SK-N-SH treated with all-trans-retinoic acid at 6 μM for 48 hours (cell line): ENCODE measurements around the gene OBI1.

Experiments used
- ATAC-seq: fragments of 200-7000 bp; cut with Tn5 transposase; 3 replicates; pipeline ENCODE4 v1.9.1; 2020; ENCODE audit warnings: mild to moderate bottlenecking, moderate library complexity
- ARNTL ChIP-seq: fragments of 450-650 bp; formaldehyde crosslinking; IDR thresholded peaks from 2 replicates; pipeline ENCODE4 v1.5.0; 2020; ENCODE audit warnings: low read depth, mild to moderate bottlenecking, moderate library complexity, borderline replicate concordance
- BACH2 ChIP-seq: fragments of 250-450 bp; sonication (Bioruptor Pico); IDR thresholded peaks from 2 replicates; pipeline ENCODE4 v1.9.0; 2021; ENCODE audit warnings: mild to moderate bottlenecking, borderline replicate concordance
- CREB5 ChIP-seq: fragments of 250-450 bp; sonication (Bioruptor Pico); IDR thresholded peaks from 2 replicates; pipeline ENCODE4 v1.5.1; 2020; ENCODE audit warnings: low read depth, mild to moderate bottlenecking, moderate library complexity
- CSDC2 ChIP-seq: fragments of 250-450 bp; sonication (Bioruptor Pico); IDR thresholded peaks from 2 replicates; pipeline ENCODE4 v1.5.0; 2020; ENCODE audit warnings: mild to moderate bottlenecking, moderate library complexity
- ESRRG ChIP-seq: fragments of 250-450 bp; sonication (Bioruptor Pico); IDR thresholded peaks from 2 replicates; pipeline ENCODE4 v1.6.1; 2021; ENCODE audit warnings: mild to moderate bottlenecking
- GLIS3 ChIP-seq: fragments of 250-450 bp; sonication (Bioruptor Pico); IDR thresholded peaks from 2 replicates; pipeline ENCODE4 v1.5.0; 2020; ENCODE audit warnings: mild to moderate bottlenecking, moderate library complexity
- ISL1 ChIP-seq: fragments of 250-450 bp; sonication (Bioruptor Pico); IDR thresholded peaks from 2 replicates; pipeline ENCODE4 v2.1.2; 2022; ENCODE audit warnings: mild to moderate bottlenecking, moderate library complexity
- OSR1 ChIP-seq: fragments of 250-450 bp; sonication (Bioruptor Pico); IDR thresholded peaks from 2 replicates; pipeline ENCODE4 v1.8.0; 2022; ENCODE audit warnings: moderate library complexity, mild to moderate bottlenecking, inconsistent platforms
- PATZ1 ChIP-seq: fragments of 250-450 bp; sonication (Bioruptor Pico); IDR thresholded peaks from 2 replicates; pipeline ENCODE4 v1.8.0; 2020; ENCODE audit warnings: mild to moderate bottlenecking, moderate library complexity, borderline replicate concordance
- POU6F1 ChIP-seq: fragments of 250-450 bp; sonication (Bioruptor Pico); IDR thresholded peaks from 2 replicates; pipeline ENCODE4 v1.8.0; 2021; ENCODE audit warnings: low read depth, mild to moderate bottlenecking, moderate library complexity, borderline replicate concordance
- PPARA ChIP-seq: fragments of 250-450 bp; sonication (Bioruptor Pico); IDR thresholded peaks from 2 replicates; pipeline ENCODE4 v1.5.0; 2020; ENCODE audit warnings: mild to moderate bottlenecking, borderline replicate concordance
- RARB ChIP-seq: fragments of 250-450 bp; sonication (Bioruptor Pico); IDR thresholded peaks from 2 replicates; pipeline ENCODE4 v1.8.0; 2021; ENCODE audit warnings: mild to moderate bottlenecking, moderate library complexity
- SNAI2 ChIP-seq: fragments of 250-450 bp; sonication (Bioruptor Pico); IDR thresholded peaks from 2 replicates; pipeline ENCODE4 v1.5.0; 2020; ENCODE audit warnings: mild to moderate bottlenecking, moderate library complexity
- TCF4 ChIP-seq: fragments of 250-450 bp; sonication (Bioruptor Pico); IDR thresholded peaks from 2 replicates; pipeline ENCODE4 v1.8.0; 2021; ENCODE audit warnings: mild to moderate bottlenecking, moderate library complexity, borderline replicate concordance
- TOX ChIP-seq: fragments of 250-450 bp; sonication (Bioruptor Pico); IDR thresholded peaks from 2 replicates; pipeline ENCODE4 v1.8.0; 2021; ENCODE audit warnings: mild to moderate bottlenecking, moderate library complexity, borderline replicate concordance
- TSHZ2 ChIP-seq: fragments of 250-450 bp; sonication (Bioruptor Pico); IDR thresholded peaks from 2 replicates; pipeline ENCODE4 v1.5.0; 2020; ENCODE audit warnings: mild to moderate bottlenecking, moderate library complexity
- ZC3H10 ChIP-seq: fragments of 250-450 bp; sonication (Bioruptor Pico); IDR thresholded peaks from 2 replicates; pipeline ENCODE4 v1.5.1; 2021; ENCODE audit warnings: mild to moderate bottlenecking, moderate library complexity
- ZFP3 ChIP-seq: fragments of 250-450 bp; sonication (Bioruptor Pico); IDR thresholded peaks from 2 replicates; pipeline ENCODE4 v1.5.0; 2020; ENCODE audit warnings: mild to moderate bottlenecking, moderate library complexity
- ZFP30 ChIP-seq: fragments of 450-650 bp; formaldehyde crosslinking; IDR thresholded peaks from 2 replicates; pipeline ENCODE4 v1.5.0; 2022; ENCODE audit warnings: mild to moderate bottlenecking, moderate library complexity
- ZNF565 ChIP-seq: fragments of 450-650 bp; formaldehyde crosslinking; conservative IDR thresholded peaks from 2 replicates; pipeline ENCODE4 v1.5.0; 2020; ENCODE audit warnings: low read depth, mild to moderate bottlenecking, moderate library complexity
- ZNF70 ChIP-seq: fragments of 450-650 bp; formaldehyde crosslinking; IDR thresholded peaks from 2 replicates; pipeline ENCODE4 v1.5.0; 2020; ENCODE audit warnings: mild to moderate bottlenecking, moderate library complexity
- ZNF8 ChIP-seq: fragments of 450-650 bp; formaldehyde crosslinking; IDR thresholded peaks from 2 replicates; pipeline ENCODE4 v1.5.0; 2020; ENCODE audit warnings: mild to moderate bottlenecking, moderate library complexity

Gene OBI1

GRCh38 chr13:78658630-78659449, at the start of gene OBI1:
TSS of gene OBI1 (minus strand) at chr13:78659155. CDS start at chr13:78659120, 35 bp downstream.
- peak; percentile 91 for ATAC-seq
- TF ChIP-seq TSHZ2 (CRISPR knock-in tag) = no peak

GRCh38 chr13:78701383-78701782, 42.4 kb upstream of the OBI1 start:
- ATAC-seq = no peak
- TF ChIP-seq ZNF70 (CRISPR knock-in tag) = no peak
- TF ChIP-seq PATZ1 (CRISPR knock-in tag) = no peak
- TF ChIP-seq ESRRG (CRISPR knock-in tag) = no peak
- TF ChIP-seq ZFP3 = no peak
- TF ChIP-seq CSDC2 = no peak
- TF ChIP-seq ZFP30 (CRISPR knock-in tag) = no peak
- TF ChIP-seq OSR1 = no peak
- no peak for TF ChIP-seq BACH2 (CRISPR knock-in tag)
- TF ChIP-seq SNAI2 (CRISPR knock-in tag) = no peak
- no peak for TF ChIP-seq ZC3H10 (CRISPR knock-in tag)
- no peak for TF ChIP-seq RARB (CRISPR knock-in tag)
- no peak for TF ChIP-seq ZNF8 (CRISPR knock-in tag)
- TF ChIP-seq POU6F1 = no peak
- no peak for TF ChIP-seq ARNTL (CRISPR knock-in tag)
- TF ChIP-seq GLIS3 (CRISPR knock-in tag) = no peak
- no peak for TF ChIP-seq TOX
- TF ChIP-seq PPARA (CRISPR knock-in tag) = no peak
- no peak for TF ChIP-seq ISL1 (CRISPR knock-in tag)
- no peak for TF ChIP-seq ZNF565 (CRISPR knock-in tag)
- TF ChIP-seq CREB5 (CRISPR knock-in tag) = no peak

- ATAC-seq = no peak
Observed at GRCh38 chr13:78700121-78700910, 41.4 kb upstream of the OBI1 start.

GRCh38 chr13:78689011-78689410, 30.1 kb upstream of the OBI1 start:
- TF ChIP-seq SNAI2 (CRISPR knock-in tag) (no peak), RARB (CRISPR knock-in tag) (no peak), PATZ1 (CRISPR knock-in tag) (no peak), ZC3H10 (CRISPR knock-in tag) (no peak), CSDC2 (no peak), ZNF565 (CRISPR knock-in tag) (no peak), CREB5 (CRISPR knock-in tag) (no peak), BACH2 (CRISPR knock-in tag) (no peak), TOX (no peak), ZFP30 (CRISPR knock-in tag) (no peak), ESRRG (CRISPR knock-in tag) (no peak)
- no peak for ATAC-seq

More at GRCh38 chr13:78700121-78700910, 41.4 kb upstream of the OBI1 start:
- TF ChIP-seq SNAI2 (CRISPR knock-in tag) = no peak
- TF ChIP-seq TCF4 = peak; percentile 39; the same call in 1 of the 2 replicates
